HEK293 (cell line): ENCODE measurements around the gene AP3D1.

ENCODE experiments used
- CTCF ChIA-PET: fragments of 350-600 bp; formaldehyde crosslinking; extraction: SDS; loops from one replicate; lab custom pipeline; 2021; ENCODE audit warnings: antibody characterized with exemption; lab: Yijun Ruan, JAX
- POLR2A ChIA-PET: fragments of 300-600 bp; formaldehyde crosslinking; extraction: SDS; loops from one replicate; lab custom pipeline; 2020; ENCODE audit warnings: antibody characterized with exemption, inconsistent platforms; lab: Yijun Ruan, JAX
- H3K27ac ChIP-seq: fragments of 200-500 bp; sonication (Bioruptor generic); 2 replicates; pipeline ENCODE4 v1.5.1; 2014; ENCODE audit warnings: low read depth, low read length, control low read depth, inconsistent platforms; ENCODE audit errors: extremely low read depth
- H3K36me3 ChIP-seq, 2 experiments: fragments of 200-500 bp in 1 of 2; sonication (Bioruptor generic) in 1 of 2; 1 replicate in 1 of 2; 2 replicates in 1 of 2; pipeline ENCODE4 v1.5.1; 2014 to 2017; ENCODE audit warnings: inconsistent platforms in 2 of 2, low read length in 2 of 2; ENCODE audit not compliant: control insufficient read depth in 2 of 2, insufficient read depth in 1 of 2
- H3K4me1 ChIP-seq: fragments of 200-500 bp; sonication (Bioruptor generic); 2 replicates; pipeline ENCODE4 v1.5.1; 2014; ENCODE audit warnings: mild to moderate bottlenecking, low read length, inconsistent platforms; ENCODE audit not compliant: control insufficient read depth, insufficient read depth
- H3K4me3 ChIP-seq: 2 replicates; pipeline ENCODE4 v1.5.1; 2011; ENCODE audit warnings: low read depth, mild to moderate bottlenecking, control low read depth, low read length, moderate library complexity
- H3K9me3 ChIP-seq: fragments of 200-500 bp; sonication (Bioruptor generic); 2 replicates; pipeline ENCODE4 v1.5.1; 2014; ENCODE audit warnings: low read depth, low read length, inconsistent platforms; ENCODE audit not compliant: control insufficient read depth, insufficient read depth
- GLI4 ChIP-seq: fragments of 450-650 bp; formaldehyde crosslinking; IDR thresholded peaks from 2 replicates; pipeline ENCODE4 v1.5.1; 2016; ENCODE audit warnings: missing biosample characterization, missing genetic modification characterization
- GLIS1 ChIP-seq: fragments of 450-650 bp; formaldehyde crosslinking; IDR thresholded peaks from 2 replicates; pipeline ENCODE4 v1.5.1; 2016; ENCODE audit warnings: missing biosample characterization, missing genetic modification characterization
- SP2 ChIP-seq: fragments of 450-650 bp; formaldehyde crosslinking; IDR thresholded peaks from 2 replicates; pipeline ENCODE4 v1.5.1; 2016; ENCODE audit warnings: missing biosample characterization, missing genetic modification characterization
- ZNF133 ChIP-seq: fragments of 450-650 bp; formaldehyde crosslinking; IDR thresholded peaks from 2 replicates; pipeline ENCODE4 v1.5.1; 2016; ENCODE audit warnings: missing biosample characterization, missing genetic modification characterization
- ZNF23 ChIP-seq: fragments of 450-650 bp; formaldehyde crosslinking; IDR thresholded peaks from 2 replicates; pipeline ENCODE4 v1.5.1; 2016; ENCODE audit warnings: missing biosample characterization, missing genetic modification characterization, borderline replicate concordance
- ZNF324 ChIP-seq: fragments of 450-650 bp; formaldehyde crosslinking; IDR thresholded peaks from 2 replicates; pipeline ENCODE4 v1.5.1; 2016; ENCODE audit warnings: missing biosample characterization, missing genetic modification characterization
- ZNF530 ChIP-seq: fragments of 450-650 bp; formaldehyde crosslinking; IDR thresholded peaks from 2 replicates; pipeline ENCODE4 v1.5.1; 2016; ENCODE audit warnings: low read depth, missing biosample characterization, missing genetic modification characterization
- ZNF548 ChIP-seq: fragments of 450-650 bp; formaldehyde crosslinking; IDR thresholded peaks from 2 replicates; pipeline ENCODE4 v1.5.1; 2016; ENCODE audit warnings: missing biosample characterization, missing genetic modification characterization
- ZNF600 ChIP-seq: fragments of 450-650 bp; formaldehyde crosslinking; IDR thresholded peaks from 2 replicates; pipeline ENCODE4 v1.5.1; 2016; ENCODE audit warnings: missing biosample characterization, missing genetic modification characterization
- ZNF623 ChIP-seq: fragments of 450-650 bp; formaldehyde crosslinking; IDR thresholded peaks from 2 replicates; pipeline ENCODE4 v1.5.1; 2016; ENCODE audit warnings: missing biosample characterization, missing genetic modification characterization
- ZNF654 ChIP-seq: fragments of 450-650 bp; formaldehyde crosslinking; IDR thresholded peaks from 2 replicates; pipeline ENCODE4 v1.5.1; 2016; ENCODE audit warnings: low read depth, missing biosample characterization, missing genetic modification characterization
- ZNF664 ChIP-seq: fragments of 450-650 bp; formaldehyde crosslinking; IDR thresholded peaks from 2 replicates; pipeline ENCODE4 v1.5.1; 2016; ENCODE audit warnings: missing biosample characterization, missing genetic modification characterization
- ZNF776 ChIP-seq: fragments of 450-650 bp; formaldehyde crosslinking; IDR thresholded peaks from 2 replicates; pipeline ENCODE4 v1.5.0; 2017; ENCODE audit warnings: missing biosample characterization, missing genetic modification characterization, borderline replicate concordance
- TF ChIP-seq, protein P1 (sequence below): fragments of 450-650 bp; formaldehyde crosslinking; conservative IDR thresholded peaks from 2 replicates; pipeline ENCODE4 v1.5.1; 2016; ENCODE audit warnings: low read depth, missing biosample characterization, missing genetic modification characterization
- TF ChIP-seq, protein P2 (sequence below): fragments of 450-650 bp; formaldehyde crosslinking; IDR thresholded peaks from 2 replicates; pipeline ENCODE4 v1.5.1; 2016; ENCODE audit warnings: missing biosample characterization, missing genetic modification characterization
- TF ChIP-seq, protein P3 (sequence below): fragments of 450-650 bp; formaldehyde crosslinking; IDR thresholded peaks from 2 replicates; pipeline ENCODE4 v1.5.1; 2017; ENCODE audit warnings: missing biosample characterization, missing genetic modification characterization
- TF ChIP-seq, protein P4 (sequence below): fragments of 450-650 bp; formaldehyde crosslinking; IDR thresholded peaks from 2 replicates; pipeline ENCODE4 v1.5.1; 2016; ENCODE audit warnings: missing biosample characterization, missing genetic modification characterization, borderline replicate concordance

The AP3D1 gene

DNA sequence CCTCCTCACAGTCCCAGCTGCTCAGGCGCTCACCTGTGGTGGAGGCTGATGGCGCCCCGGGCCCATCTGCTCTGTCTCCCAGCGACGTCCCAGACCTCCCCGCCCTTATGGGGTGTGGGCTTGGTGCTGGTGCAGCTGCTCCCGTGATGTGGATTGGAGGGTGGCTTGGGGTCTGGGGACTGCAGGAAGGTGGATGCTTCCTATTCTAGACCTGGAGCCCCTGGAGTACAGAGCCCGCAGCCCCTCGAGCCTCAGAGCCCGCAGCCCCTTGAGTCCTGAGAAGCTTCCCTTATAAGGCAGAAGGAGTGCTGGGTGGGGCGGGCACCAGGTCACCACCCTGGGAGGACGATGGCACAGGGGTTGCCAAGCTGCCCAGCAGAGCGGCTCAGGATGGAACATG lies 44.0 kb upstream of the AP3D1 start (continued):
- TF ChIP-seq, protein P1, sequence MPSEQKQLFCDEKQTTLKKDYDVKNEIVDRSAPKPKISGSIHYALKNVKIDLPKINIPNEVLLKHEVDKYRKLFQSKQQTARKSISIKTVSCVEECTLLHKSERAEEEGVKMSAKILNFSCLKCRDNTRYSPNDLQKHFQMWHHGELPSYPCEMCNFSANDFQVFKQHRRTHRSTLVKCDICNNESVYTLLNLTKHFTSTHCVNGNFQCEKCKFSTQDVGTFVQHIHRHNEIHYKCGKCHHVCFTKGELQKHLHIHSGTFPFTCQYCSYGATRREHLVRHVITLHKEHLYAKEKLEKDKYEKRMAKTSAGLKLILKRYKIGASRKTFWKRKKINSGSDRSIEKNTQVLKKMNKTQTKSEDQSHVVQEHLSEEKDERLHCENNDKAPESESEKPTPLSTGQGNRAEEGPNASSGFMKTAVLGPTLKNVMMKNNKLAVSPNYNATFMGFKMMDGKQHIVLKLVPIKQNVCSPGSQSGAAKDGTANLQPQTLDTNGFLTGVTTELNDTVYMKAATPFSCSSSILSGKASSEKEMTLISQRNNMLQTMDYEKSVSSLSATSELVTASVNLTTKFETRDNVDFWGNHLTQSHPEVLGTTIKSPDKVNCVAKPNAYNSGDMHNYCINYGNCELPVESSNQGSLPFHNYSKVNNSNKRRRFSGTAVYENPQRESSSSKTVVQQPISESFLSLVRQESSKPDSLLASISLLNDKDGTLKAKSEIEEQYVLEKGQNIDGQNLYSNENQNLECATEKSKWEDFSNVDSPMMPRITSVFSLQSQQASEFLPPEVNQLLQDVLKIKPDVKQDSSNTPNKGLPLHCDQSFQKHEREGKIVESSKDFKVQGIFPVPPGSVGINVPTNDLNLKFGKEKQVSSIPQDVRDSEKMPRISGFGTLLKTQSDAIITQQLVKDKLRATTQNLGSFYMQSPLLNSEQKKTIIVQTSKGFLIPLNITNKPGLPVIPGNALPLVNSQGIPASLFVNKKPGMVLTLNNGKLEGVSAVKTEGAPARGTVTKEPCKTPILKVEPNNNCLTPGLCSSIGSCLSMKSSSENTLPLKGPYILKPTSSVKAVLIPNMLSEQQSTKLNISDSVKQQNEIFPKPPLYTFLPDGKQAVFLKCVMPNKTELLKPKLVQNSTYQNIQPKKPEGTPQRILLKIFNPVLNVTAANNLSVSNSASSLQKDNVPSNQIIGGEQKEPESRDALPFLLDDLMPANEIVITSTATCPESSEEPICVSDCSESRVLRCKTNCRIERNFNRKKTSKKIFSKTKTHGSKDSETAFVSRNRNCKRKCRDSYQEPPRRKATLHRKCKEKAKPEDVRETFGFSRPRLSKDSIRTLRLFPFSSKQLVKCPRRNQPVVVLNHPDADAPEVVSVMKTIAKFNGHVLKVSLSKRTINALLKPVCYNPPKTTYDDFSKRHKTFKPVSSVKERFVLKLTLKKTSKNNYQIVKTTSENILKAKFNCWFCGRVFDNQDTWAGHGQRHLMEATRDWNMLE = no peak
- TF ChIP-seq ZNF548 (tag by site-specific recombination) = no peak
- TF ChIP-seq ZNF23 = no peak
- TF ChIP-seq ZNF133 (tag by site-specific recombination) = no peak

DNA sequence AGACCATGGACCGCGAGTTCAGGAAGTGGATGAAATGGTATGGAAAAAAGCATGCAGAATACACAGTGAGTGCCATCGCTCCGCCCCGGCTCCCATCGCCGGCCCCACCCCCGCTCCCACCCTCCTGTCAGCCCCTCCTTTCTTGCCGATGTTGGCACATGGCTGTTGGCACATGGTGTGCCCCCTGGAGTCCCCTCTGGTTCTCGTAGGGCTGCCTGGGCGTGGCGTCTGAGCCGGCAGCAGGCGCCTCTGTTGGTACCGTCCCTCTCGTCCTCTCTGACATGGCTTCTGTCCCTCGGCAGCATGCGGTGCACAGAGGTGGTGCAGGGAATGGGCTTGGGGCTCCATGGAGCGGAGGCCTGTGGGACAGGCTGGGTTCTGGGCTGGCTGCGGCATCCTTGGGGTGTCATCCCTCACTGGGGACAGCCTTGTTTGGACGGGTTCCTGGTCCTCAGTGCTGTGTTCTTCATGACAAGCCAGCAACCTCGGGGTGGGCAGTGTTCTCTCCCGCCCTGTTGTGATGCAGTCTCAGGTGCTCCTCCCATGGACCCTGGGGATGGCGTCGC lies 43.2 kb upstream of the AP3D1 start:
- CTCF ChIA-PET = no interaction called here
- no peaks in the 10 kb centered on the region for H3K9me3 ChIP-seq
- TF ChIP-seq, protein P2, sequence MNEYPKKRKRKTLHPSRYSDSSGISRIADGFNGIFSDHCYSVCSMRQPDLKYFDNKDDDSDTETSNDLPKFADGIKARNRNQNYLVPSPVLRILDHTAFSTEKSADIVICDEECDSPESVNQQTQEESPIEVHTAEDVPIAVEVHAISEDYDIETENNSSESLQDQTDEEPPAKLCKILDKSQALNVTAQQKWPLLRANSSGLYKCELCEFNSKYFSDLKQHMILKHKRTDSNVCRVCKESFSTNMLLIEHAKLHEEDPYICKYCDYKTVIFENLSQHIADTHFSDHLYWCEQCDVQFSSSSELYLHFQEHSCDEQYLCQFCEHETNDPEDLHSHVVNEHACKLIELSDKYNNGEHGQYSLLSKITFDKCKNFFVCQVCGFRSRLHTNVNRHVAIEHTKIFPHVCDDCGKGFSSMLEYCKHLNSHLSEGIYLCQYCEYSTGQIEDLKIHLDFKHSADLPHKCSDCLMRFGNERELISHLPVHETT (tag by site-specific recombination) = no peak
- 0 out of 2 replicates have a peak, but pooled peaks have one; percentile 3 for TF ChIP-seq SP2 (tag by site-specific recombination)
- no peaks in the 10 kb centered on the region for H3K4me1 ChIP-seq
- POLR2A ChIA-PET = no interaction called here
- no peak overlapping the region for H3K4me3 ChIP-seq
- H3K27ac ChIP-seq = no peak overlapping the region
- peaks cover 4 to 57% of the 10 kb centered on the region in 2 experiments; a peak in 2 of 3 replicates for H3K36me3 ChIP-seq

DNA sequence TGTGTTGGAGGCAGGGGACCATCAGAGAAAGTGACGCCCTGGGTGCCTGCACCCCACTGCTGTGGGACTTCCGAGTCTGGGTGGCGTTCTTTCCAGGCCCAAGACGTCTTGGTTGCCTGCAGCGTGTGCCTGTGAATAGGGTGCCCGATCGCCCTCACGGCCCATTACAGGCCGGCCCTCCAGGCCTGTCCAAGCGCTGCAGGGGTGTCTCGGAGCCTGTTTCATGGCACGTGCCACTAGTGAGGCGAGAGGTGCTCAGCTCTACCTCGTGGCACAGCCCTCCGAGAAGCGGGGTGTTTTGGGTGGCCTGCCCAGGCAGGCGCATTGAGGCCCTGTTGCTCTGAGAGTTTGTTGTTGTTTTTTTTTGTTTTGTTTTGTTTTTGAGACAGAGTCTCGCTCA lies 42.4 kb upstream of the AP3D1 start:
- Histone ChIP-seq H3K4me1 (no peaks in the 10 kb centered on the region), H3K36me3 (peaks cover 4 to 64% of the 10 kb centered on the region in 2 experiments; a peak in 2 of 3 replicates)
- 0 out of 2 replicates have a peak, but pooled peaks have one; percentile 31 for TF ChIP-seq ZNF600 (tag by site-specific recombination)
- no peak for TF ChIP-seq ZNF324 (tag by site-specific recombination)
- TF ChIP-seq, all 188 proteins: peak for 1
- POLR2A ChIA-PET = no interaction called here
- CTCF ChIA-PET = no interaction called here
- Histone ChIP-seq H3K4me3 (no peak overlapping the region), H3K9me3 (no peaks in the 10 kb centered on the region), H3K27ac (no peak overlapping the region)

DNA sequence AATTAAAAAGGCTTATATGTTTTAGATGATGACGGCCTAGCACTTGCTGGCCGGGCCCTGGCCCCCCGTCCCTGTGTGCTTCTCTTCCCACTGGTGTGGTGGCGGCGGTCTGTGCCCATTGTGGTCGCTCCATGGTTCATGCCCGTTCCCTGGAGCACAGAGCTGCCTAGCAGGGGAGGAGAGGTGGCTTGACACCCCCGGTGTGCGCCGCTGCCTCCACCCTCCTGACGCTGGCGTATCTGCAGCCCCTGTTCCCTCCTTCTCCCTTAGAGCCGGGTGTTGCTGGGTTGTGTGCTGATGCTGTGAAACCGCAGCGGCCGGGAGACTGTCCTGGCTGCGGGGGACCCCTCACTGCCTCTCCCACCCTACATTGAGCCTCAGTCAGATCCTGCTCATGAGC lies 41.5 kb upstream of the AP3D1 start:
- no peaks in the 10 kb centered on the region for H3K9me3 ChIP-seq
- H3K27ac ChIP-seq = no peak overlapping the region
- ChIA-PET CTCF (no interaction called here), POLR2A (no interaction called here)
- H3K4me1 ChIP-seq = no peaks in the 10 kb centered on the region
- H3K36me3 ChIP-seq = peaks cover 4 to 69% of the 10 kb centered on the region in 2 experiments; a peak in 2 of 3 replicates
- no peak overlapping the region for H3K4me3 ChIP-seq
- TF ChIP-seq, protein P3, sequence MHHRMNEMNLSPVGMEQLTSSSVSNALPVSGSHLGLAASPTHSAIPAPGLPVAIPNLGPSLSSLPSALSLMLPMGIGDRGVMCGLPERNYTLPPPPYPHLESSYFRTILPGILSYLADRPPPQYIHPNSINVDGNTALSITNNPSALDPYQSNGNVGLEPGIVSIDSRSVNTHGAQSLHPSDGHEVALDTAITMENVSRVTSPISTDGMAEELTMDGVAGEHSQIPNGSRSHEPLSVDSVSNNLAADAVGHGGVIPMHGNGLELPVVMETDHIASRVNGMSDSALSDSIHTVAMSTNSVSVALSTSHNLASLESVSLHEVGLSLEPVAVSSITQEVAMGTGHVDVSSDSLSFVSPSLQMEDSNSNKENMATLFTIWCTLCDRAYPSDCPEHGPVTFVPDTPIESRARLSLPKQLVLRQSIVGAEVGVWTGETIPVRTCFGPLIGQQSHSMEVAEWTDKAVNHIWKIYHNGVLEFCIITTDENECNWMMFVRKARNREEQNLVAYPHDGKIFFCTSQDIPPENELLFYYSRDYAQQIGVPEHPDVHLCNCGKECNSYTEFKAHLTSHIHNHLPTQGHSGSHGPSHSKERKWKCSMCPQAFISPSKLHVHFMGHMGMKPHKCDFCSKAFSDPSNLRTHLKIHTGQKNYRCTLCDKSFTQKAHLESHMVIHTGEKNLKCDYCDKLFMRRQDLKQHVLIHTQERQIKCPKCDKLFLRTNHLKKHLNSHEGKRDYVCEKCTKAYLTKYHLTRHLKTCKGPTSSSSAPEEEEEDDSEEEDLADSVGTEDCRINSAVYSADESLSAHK (tag by site-specific recombination) = no peak
- no peak for TF ChIP-seq GLIS1 (tag by site-specific recombination)
- TF ChIP-seq, protein P4, sequence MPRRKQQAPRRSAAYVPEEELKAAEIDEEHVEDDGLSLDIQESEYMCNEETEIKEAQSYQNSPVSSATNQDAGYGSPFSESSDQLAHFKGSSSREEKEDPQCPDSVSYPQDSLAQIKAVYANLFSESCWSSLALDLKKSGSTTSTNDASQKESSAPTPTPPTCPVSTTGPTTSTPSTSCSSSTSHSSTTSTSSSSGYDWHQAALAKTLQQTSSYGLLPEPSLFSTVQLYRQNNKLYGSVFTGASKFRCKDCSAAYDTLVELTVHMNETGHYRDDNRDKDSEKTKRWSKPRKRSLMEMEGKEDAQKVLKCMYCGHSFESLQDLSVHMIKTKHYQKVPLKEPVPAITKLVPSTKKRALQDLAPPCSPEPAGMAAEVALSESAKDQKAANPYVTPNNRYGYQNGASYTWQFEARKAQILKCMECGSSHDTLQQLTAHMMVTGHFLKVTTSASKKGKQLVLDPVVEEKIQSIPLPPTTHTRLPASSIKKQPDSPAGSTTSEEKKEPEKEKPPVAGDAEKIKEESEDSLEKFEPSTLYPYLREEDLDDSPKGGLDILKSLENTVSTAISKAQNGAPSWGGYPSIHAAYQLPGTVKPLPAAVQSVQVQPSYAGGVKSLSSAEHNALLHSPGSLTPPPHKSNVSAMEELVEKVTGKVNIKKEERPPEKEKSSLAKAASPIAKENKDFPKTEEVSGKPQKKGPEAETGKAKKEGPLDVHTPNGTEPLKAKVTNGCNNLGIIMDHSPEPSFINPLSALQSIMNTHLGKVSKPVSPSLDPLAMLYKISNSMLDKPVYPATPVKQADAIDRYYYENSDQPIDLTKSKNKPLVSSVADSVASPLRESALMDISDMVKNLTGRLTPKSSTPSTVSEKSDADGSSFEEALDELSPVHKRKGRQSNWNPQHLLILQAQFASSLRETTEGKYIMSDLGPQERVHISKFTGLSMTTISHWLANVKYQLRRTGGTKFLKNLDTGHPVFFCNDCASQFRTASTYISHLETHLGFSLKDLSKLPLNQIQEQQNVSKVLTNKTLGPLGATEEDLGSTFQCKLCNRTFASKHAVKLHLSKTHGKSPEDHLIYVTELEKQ (tag by site-specific recombination) = no peak
- no peak for TF ChIP-seq ZNF776 (tag by site-specific recombination)
- TF ChIP-seq ZNF530 (tag by site-specific recombination) = no peak
- TF ChIP-seq ZNF654 (tag by site-specific recombination) = no peak
- no peak for TF ChIP-seq GLI4 (tag by site-specific recombination)
- no peak for TF ChIP-seq ZNF664 (tag by site-specific recombination)
- no peak for TF ChIP-seq ZNF623 (tag by site-specific recombination)
